Measurements from ENCODE around the gene FGF22.
A peak's percentile ranks its signal among the peaks of the same experiment; 100 is the strongest.

FGF22 gene

GRCh38 chr19:653425-653824 is 13.7 kb downstream of the FGF22 start:
- no peak overlapping the region for H3K9ac ChIP-seq (ENCODE audit: low read length in 2 of 2)
- peaks cover 11% of the 10 kb centered on the region for H3K4me1 ChIP-seq (ENCODE audit: control insufficient read depth, insufficient read depth, low read length)
- H3K36me3 ChIP-seq (ENCODE audit: control insufficient read depth in 2 of 2, insufficient read depth in 2 of 2, low read length in 2 of 2), result peaks cover 5 to 24% of the 10 kb centered on the region in 2 donors
- no peaks in the 10 kb centered on the region for H3K27me3 ChIP-seq (ENCODE audit: control insufficient read depth in 1 of 2, insufficient read depth in 2 of 2, low read length in 2 of 2)
- H3K4me3 ChIP-seq (ENCODE audit: low read length in 2 of 2), result no peak overlapping the region
- H3K9me3 ChIP-seq (ENCODE audit: control insufficient read depth in 2 of 2, low read length in 2 of 2), result no peaks in the 10 kb centered on the region
- H3K27ac ChIP-seq (ENCODE audit: low read length), result no peak overlapping the region

GRCh38 chr19:655691-656090 is 16.0 kb downstream of the FGF22 start:
- Histone ChIP-seq H3K4me1 (ENCODE audit: control insufficient read depth, insufficient read depth, low read length) (peaks cover 28% of the 10 kb centered on the region), H3K9me3 (ENCODE audit: control insufficient read depth in 2 of 2, low read length in 2 of 2) (no peaks in the 10 kb centered on the region), H3K4me3 (ENCODE audit: low read length in 2 of 2) (no peak overlapping the region), H3K27me3 (ENCODE audit: control insufficient read depth in 1 of 2, insufficient read depth in 2 of 2, low read length in 2 of 2) (no peaks in the 10 kb centered on the region), H3K36me3 (ENCODE audit: control insufficient read depth in 2 of 2, insufficient read depth in 2 of 2, low read length in 2 of 2) (peaks cover 5 to 20% of the 10 kb centered on the region in 2 donors), H3K9ac (ENCODE audit: low read length in 2 of 2) (no peak overlapping the region), H3K27ac (ENCODE audit: low read length) (no peak overlapping the region)

GRCh38 chr19:656751-657559 is 17.3 kb downstream of the FGF22 start:
- Histone ChIP-seq H3K4me1 (ENCODE audit: control insufficient read depth, insufficient read depth, low read length) (peaks cover 41% of the 10 kb centered on the region), H3K4me3 (ENCODE audit: low read length in 2 of 2) (no peak overlapping the region), H3K9me3 (ENCODE audit: control insufficient read depth in 2 of 2, low read length in 2 of 2) (no peaks in the 10 kb centered on the region), H3K27me3 (ENCODE audit: control insufficient read depth in 1 of 2, insufficient read depth in 2 of 2, low read length in 2 of 2) (no peaks in the 10 kb centered on the region), H3K9ac (ENCODE audit: low read length in 2 of 2) (no peak overlapping the region), H3K36me3 (ENCODE audit: control insufficient read depth in 2 of 2, insufficient read depth in 2 of 2, low read length in 2 of 2) (peaks cover 5 to 10% of the 10 kb centered on the region in 2 donors), H3K27ac (ENCODE audit: low read length) (no peak overlapping the region)

GRCh38 chr19:657611-658010 is 17.9 kb downstream of the FGF22 start:
- no peak overlapping the region for H3K27ac ChIP-seq (ENCODE audit: low read length)

GRCh38 chr19:658059-658839 is 18.6 kb downstream of the FGF22 start:
- no peaks in the 10 kb centered on the region for H3K27me3 ChIP-seq (ENCODE audit: control insufficient read depth in 1 of 2, insufficient read depth in 2 of 2, low read length in 2 of 2)
- no peaks in the 10 kb centered on the region for H3K9me3 ChIP-seq (ENCODE audit: control insufficient read depth in 2 of 2, low read length in 2 of 2)
- peaks cover 46% of the 10 kb centered on the region for H3K4me1 ChIP-seq (ENCODE audit: control insufficient read depth, insufficient read depth, low read length)
- H3K36me3 ChIP-seq (ENCODE audit: control insufficient read depth in 2 of 2, insufficient read depth in 2 of 2, low read length in 2 of 2), result peaks cover 2 to 5% of the 10 kb centered on the region in 2 donors
- no peak overlapping the region for H3K9ac ChIP-seq (ENCODE audit: low read length in 2 of 2)
- no peak overlapping the region for H3K27ac ChIP-seq (ENCODE audit: low read length)
- H3K4me3 ChIP-seq (ENCODE audit: low read length in 2 of 2), result no peak overlapping the region

More at GRCh38 chr19:657611-658010, 17.9 kb downstream of the FGF22 start:
- H3K4me1 ChIP-seq (ENCODE audit: control insufficient read depth, insufficient read depth, low read length), result peaks cover 45% of the 10 kb centered on the region
- H3K4me3 ChIP-seq (ENCODE audit: low read length in 2 of 2), result no peak overlapping the region
- H3K9me3 ChIP-seq (ENCODE audit: control insufficient read depth in 2 of 2, low read length in 2 of 2), result no peaks in the 10 kb centered on the region
- H3K27me3 ChIP-seq (ENCODE audit: control insufficient read depth in 1 of 2, insufficient read depth in 2 of 2, low read length in 2 of 2), result no peaks in the 10 kb centered on the region
- peaks cover 5 to 7% of the 10 kb centered on the region in 2 donors for H3K36me3 ChIP-seq (ENCODE audit: control insufficient read depth in 2 of 2, insufficient read depth in 2 of 2, low read length in 2 of 2)
- no peak overlapping the region for H3K9ac ChIP-seq (ENCODE audit: low read length in 2 of 2)

GRCh38 chr19:658916-659839 is 19.5 kb downstream of the FGF22 start:
- peaks cover 53% of the 10 kb centered on the region for H3K4me1 ChIP-seq (ENCODE audit: control insufficient read depth, insufficient read depth, low read length)
- H3K27me3 ChIP-seq (ENCODE audit: control insufficient read depth in 1 of 2, insufficient read depth in 2 of 2, low read length in 2 of 2), result no peaks in the 10 kb centered on the region
- no peaks in the 10 kb centered on the region for H3K36me3 ChIP-seq (ENCODE audit: control insufficient read depth in 2 of 2, insufficient read depth in 2 of 2, low read length in 2 of 2)
- no peak overlapping the region for H3K9ac ChIP-seq (ENCODE audit: low read length in 2 of 2)
- H3K4me3 ChIP-seq (ENCODE audit: low read length in 2 of 2), result no peak overlapping the region
- no peak overlapping the region for H3K27ac ChIP-seq (ENCODE audit: low read length)
- H3K9me3 ChIP-seq (ENCODE audit: control insufficient read depth in 2 of 2, low read length in 2 of 2), result no peaks in the 10 kb centered on the region

- Histone ChIP-seq H3K4me3 (ENCODE audit: low read length in 2 of 2) (peak overlapping the region; percentile 69 to 81), H3K9me3 (ENCODE audit: control insufficient read depth in 2 of 2, low read length in 2 of 2) (no peaks in the 10 kb centered on the region), H3K27me3 (ENCODE audit: control insufficient read depth in 1 of 2, insufficient read depth in 2 of 2, low read length in 2 of 2) (no peaks in the 10 kb centered on the region), H3K9ac (ENCODE audit: low read length in 2 of 2) (peak overlapping the region; percentile 75 to 80), H3K4me1 (ENCODE audit: control insufficient read depth, insufficient read depth, low read length) (peaks cover 59% of the 10 kb centered on the region), H3K36me3 (ENCODE audit: control insufficient read depth in 2 of 2, insufficient read depth in 2 of 2, low read length in 2 of 2) (no peaks in the 10 kb centered on the region), H3K27ac (ENCODE audit: low read length) (no peak overlapping the region)
Measured at GRCh38 chr19:660793-661426, 21.2 kb downstream of the FGF22 start.

GRCh38 chr19:661427-662196 is 21.9 kb downstream of the FGF22 start:
- peak overlapping the region; percentile 69 to 81 for H3K4me3 ChIP-seq (ENCODE audit: low read length in 2 of 2)
- no peaks in the 10 kb centered on the region for H3K9me3 ChIP-seq (ENCODE audit: control insufficient read depth in 2 of 2, low read length in 2 of 2)
- H3K27ac ChIP-seq (ENCODE audit: low read length), result no peak overlapping the region
- H3K9ac ChIP-seq (ENCODE audit: low read length in 2 of 2), result peak overlapping the region; percentile 75 to 80
- no peaks in the 10 kb centered on the region for H3K27me3 ChIP-seq (ENCODE audit: control insufficient read depth in 1 of 2, insufficient read depth in 2 of 2, low read length in 2 of 2)
- H3K36me3 ChIP-seq (ENCODE audit: control insufficient read depth in 2 of 2, insufficient read depth in 2 of 2, low read length in 2 of 2), result no peaks in the 10 kb centered on the region
- peaks cover 59% of the 10 kb centered on the region for H3K4me1 ChIP-seq (ENCODE audit: control insufficient read depth, insufficient read depth, low read length)

- Histone ChIP-seq H3K9ac (ENCODE audit: low read length in 2 of 2) (peak overlapping the region; percentile 75 to 80), H3K27ac (ENCODE audit: low read length) (peak overlapping the region; percentile 41), H3K27me3 (ENCODE audit: control insufficient read depth in 1 of 2, insufficient read depth in 2 of 2, low read length in 2 of 2) (no peaks in the 10 kb centered on the region), H3K9me3 (ENCODE audit: control insufficient read depth in 2 of 2, low read length in 2 of 2) (no peaks in the 10 kb centered on the region), H3K4me1 (ENCODE audit: control insufficient read depth, insufficient read depth, low read length) (peaks cover 55% of the 10 kb centered on the region), H3K4me3 (ENCODE audit: low read length in 2 of 2) (peak overlapping the region; percentile 69 to 81), H3K36me3 (ENCODE audit: control insufficient read depth in 2 of 2, insufficient read depth in 2 of 2, low read length in 2 of 2) (no peaks in the 10 kb centered on the region)
Measured at GRCh38 chr19:662207-662961, 22.7 kb downstream of the FGF22 start.
